GM18526 (cell line): ENCODE data around the gene ASMTL.

Source experiments
- POLR2A ChIP-seq: IDR thresholded peaks from 3 replicates; pipeline ENCODE4 v1.6.1; 2011; ENCODE audit not compliant: insufficient read length; ENCODE audit errors: extremely low read depth

The ASMTL gene

GRCh38 chrX:1449036-1449822 is 3.5 kb downstream of the ASMTL start:
- no peak for TF ChIP-seq POLR2A

DNA sequence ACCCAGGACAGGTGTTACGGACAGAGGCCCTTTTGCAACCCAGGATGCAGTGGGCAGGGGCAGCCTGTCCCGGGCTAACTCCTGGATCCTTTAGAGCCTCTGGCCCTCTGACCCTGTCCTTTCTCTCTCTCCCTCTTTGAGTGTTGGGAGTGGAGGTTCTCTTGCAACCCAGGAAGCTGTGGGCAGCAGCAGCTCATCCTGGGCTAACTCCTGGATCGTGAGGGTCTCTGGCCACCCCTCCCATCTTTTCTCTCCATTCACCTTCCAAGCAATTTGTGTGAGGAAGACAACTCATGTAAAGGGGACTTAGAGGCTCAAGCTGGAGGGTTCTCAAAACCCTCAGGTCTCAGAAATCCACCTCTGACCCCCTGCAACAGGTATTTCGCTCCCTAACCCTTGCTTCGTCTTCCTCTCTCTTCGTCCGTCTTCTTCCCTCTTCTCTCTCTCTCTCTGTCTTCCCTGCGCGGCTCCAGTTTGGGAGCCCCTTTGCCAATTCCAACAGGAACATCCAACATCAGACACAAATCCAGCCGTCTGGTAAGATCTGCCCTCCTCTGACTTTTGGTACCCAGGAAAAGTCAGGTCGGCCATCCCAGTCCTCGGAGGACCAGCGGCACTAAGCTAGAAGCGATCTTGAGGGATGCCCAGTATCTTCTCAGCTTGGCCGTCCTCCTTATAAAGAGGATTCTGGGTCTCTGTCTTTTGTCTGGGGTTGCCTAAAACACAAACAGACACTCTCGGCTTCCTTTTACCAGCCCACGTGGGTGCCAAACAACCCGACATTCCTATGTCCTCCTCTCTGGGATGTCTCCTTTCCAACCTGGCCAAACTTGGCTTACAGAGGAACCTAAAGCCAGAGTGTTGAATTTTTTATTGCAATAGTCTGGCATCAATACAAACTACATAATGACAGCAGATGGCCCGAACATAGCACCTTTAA is 7.9 kb downstream of the ASMTL start:
- no peak for TF ChIP-seq POLR2A

DNA sequence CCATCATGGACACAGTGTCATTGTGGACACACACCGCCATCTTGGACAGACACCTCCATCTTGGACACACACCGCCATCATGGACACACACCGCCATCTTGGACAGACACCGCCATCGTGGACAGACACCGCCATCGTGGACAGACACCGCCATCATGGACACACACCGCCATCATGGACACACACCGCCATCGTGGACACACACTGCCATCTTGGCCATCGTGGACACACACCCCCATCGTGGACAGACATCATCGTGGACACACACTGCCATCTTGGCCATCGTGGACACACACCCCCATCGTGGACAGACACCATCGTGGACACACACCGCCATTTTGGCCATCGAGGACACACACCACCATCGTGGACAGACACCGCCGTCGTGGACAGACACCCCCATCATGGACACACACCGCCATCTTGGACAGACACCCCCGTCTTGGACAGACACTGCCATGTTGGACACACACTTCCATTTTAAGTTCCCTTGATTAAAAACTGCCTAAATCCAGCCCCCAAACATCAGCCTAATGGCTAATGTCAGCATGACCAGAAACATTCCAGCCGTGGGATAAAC is 9.1 kb downstream of the ASMTL start:
- no peak for TF ChIP-seq POLR2A

GRCh38 chrX:1442724-1443367 is 9.9 kb downstream of the ASMTL start:
- no peak for TF ChIP-seq POLR2A

DNA sequence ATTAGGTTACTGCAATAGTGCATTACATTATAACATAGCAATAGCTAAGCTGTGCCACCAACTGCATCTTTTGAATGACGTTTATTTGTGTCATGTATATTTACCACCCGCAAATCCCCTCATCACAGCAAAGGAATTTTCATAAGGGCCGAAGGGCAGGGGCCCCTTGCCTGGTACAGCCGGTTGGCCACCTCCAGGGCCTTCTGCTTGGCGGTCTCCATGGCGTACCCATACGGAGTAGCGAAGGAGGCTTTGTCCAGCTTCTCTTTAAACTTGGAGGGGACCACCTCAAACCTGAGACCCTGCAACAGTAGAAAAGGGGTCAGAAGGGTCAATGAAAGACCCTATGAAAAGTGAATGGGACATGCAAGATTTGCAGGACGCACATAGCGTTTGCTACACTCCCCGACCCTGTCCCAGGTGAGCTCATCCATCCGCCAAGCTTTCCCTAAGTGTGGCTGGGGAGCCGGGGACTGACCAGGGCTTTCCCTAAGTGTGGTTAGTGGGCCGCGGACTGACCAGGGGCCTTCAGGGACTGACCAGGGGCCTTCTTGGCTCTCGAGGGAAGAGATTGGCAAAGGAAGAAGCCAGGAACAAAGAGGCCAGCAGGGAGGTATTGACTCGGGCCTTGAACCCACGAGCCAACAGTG is 10.6 kb downstream of the ASMTL start:
- no peak for TF ChIP-seq POLR2A

- no peak for TF ChIP-seq POLR2A
Measured at GRCh38 chrX:1440506-1440905, 12.2 kb downstream of the ASMTL start.

GRCh38 chrX:1435241-1435895 is 17.3 kb downstream of the ASMTL start:
- no peak for TF ChIP-seq POLR2A

DNA sequence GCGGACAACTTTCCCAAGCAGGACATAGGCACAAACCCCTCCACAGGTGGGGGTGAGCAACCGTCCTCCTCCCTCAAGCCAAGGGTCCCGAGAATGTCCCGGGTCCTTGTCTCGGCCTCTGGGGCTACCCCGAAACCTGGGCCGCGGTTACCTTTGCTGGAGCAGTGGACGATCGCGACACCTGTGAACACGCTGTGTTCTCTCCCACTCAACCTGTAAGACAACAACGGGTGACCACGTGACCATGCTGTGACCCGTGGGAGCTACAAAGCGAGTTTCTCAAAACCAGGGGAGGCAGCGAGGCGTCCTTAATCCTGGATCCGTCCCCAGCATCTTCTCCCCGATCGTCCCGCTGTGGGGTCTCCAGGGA is 17.9 kb downstream of the ASMTL start:
- no peak for TF ChIP-seq POLR2A

DNA sequence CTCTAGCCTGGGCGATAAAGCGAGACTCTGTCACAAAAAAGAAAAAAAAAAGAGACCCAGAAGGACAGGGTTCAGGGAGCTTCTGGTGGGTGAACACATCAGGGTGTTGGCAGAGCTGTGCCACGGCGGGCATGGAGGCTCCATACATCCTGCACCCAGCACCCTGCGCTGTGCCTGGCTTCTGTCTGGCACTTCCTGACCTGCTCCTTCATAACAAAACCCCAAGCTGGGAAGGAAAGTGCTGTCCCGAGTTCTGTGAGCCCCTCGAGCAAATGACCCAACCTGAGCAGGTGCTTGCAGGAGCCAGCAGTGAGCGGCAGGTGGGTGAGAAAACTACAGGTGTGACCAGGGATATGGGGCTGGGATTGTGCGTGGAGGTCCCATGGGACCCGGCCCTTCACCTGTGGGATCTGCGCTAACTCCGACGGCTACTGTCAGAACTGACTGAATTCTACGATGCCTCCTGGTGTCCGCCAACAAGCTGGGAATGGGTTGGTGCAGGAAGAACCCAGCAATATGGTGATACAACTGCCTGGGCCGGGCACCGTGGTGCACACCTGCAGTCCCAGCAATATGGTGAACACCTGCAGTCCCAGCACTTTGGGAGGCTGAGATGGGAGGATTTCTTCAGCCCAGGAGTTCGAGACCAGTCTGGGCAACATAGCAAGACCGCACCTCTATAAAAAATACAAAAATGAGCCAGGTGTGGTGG is 18.9 kb downstream of the ASMTL start:
- TF ChIP-seq POLR2A: no peak

GRCh38 chrX:1430451-1430850 is 22.3 kb downstream of the ASMTL start:
- no peak for TF ChIP-seq POLR2A

DNA sequence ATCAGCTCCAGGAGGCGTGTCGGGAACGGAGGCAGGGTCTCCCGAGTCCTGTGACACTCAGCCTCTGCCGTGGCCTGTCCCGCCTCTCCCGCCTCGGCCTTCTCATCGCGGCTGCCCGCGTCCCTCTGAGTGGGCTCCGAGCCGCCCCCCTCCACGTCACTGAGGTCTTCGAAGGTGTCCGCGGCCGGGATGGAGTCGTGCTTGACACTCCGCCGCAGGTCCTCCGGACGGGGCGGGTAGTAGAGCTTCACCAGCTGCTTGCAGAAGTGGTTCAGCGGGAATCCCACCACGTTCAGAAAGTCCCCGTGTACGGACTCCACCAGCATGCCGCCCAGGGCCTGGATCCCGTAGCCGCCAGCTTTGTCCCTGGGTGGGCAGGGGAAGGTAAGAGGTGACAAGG is 25.0 kb downstream of the ASMTL start:
- TF ChIP-seq POLR2A: no peak

DNA sequence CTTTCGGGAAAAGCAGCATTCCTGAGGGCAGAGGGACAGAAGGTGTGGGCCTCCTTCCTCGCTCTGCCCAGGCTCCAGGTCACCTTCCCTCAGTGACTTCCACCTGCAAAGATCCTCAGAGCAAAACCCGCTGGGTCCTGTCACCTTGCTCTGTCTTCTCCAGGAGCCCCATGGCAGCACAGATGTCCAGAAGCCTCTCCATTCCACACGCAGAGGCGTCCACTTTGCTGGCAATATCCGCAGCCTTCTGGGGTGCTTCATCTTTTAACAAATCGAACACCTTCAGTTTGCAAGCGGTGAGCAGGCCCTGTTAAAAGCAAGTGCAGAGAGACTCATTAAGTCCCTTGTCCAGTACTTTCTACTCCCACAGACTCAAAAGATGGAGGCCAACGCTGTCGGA is 27.3 kb downstream of the ASMTL start:
- TF ChIP-seq POLR2A: no peak

DNA sequence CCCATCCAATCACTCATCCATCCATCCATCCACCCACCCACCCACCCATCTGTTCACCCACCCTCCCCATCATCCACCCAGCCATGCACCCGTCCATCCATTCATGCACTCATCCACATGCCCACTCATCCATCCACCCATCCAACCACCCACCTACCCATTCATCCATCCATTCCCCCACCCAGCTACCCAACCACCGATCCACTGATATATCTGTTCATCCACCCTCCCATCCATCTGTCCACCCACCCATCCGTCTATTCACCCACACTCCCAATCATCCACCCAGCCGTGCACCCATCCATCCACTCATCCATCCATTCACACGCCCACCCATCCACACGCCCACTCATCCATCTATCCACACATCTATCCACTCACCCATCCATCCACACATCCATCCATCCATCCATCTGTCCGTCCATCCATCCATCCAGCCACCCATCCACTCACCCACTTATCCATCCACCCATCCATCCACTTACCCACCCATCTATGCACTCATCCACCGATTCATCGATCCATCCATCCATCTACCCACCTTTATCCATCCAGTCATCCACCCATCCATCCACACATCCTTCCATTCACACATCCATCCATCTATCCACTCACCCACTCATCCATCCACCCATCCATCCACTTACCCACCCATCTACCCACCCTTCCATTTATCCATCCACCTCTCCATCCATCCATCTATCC is 28.4 kb downstream of the ASMTL start:
- TF ChIP-seq POLR2A: no peak
